GM19372 (cell line): ENCODE measurements around the gene CFAP157.
"Not testable (repeated sequence)": the region's sequence is repeated elsewhere in the genome, so short reads cannot be mapped to it uniquely, and the experiment has no call there.

Experiments
- ATAC-seq: cut with Tn5 transposase; IDR thresholded peaks from one replicate; pipeline ENCODE4 v1.9.1; 2021; ENCODE audit warnings: mild to moderate bottlenecking, low read depth, moderate library complexity; ENCODE audit not compliant: unreplicated experiment

CFAP157 gene

DNA sequence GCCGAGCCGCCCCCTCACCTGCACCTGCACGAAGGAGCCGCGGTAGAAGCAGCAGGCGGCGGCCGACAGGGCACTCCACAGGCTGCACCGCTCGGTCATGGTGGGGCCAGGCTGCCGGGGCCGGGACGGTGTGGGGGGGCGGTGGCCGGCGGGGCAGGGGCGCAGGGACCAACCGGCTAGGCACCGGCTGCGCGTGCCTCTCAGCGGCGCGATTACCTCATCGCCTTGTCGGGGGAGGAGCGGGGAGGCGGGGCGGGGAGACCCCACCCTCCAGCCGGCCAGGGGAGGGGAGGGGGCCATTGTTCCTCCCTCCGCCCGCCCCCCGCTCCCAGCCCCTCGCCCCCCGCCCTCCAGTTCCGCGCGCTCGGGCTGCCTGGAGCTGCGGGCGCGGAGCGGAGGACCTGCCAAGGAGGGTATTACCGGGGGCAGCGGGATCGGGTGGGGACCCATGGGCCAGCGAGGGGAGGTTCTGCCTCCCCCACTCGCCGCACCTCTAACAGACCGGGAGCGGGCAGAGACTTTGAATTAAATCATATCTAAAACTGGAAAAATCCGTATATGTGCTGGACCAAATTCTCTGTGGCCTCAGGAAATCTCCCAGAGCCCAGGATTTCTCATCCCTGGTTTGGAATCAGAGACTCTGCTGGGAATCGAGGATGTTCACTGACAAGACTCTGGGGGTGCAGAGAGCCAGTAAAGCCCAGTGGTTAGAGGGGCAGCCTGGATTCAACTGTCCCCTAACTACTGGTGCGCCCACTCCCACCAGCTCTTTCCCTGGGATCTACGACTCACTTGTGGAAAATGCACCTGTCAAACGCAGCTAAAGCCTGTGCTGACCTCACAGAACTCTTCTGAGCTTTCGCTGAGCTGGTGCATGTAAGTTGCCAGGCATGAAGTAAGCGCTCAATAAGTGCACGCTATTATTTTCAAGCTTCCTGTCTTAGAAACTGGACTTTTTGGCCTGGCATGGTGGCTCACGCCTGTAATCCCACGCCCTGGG is 48.6 kb downstream of the CFAP157 start:
- no peak for ATAC-seq

- no peak for ATAC-seq
These were observed 49.4 kb downstream of the CFAP157 start for GRCh38 chr9:127756233-127756632.

GRCh38 chr9:127756776-127757175 is 50.0 kb downstream of the CFAP157 start:
- not testable (repeated sequence) for ATAC-seq

- no peak for ATAC-seq
These were observed 52.1 kb downstream of the CFAP157 start for GRCh38 chr9:127758843-127759242.

- no peak for ATAC-seq
These were observed 54.3 kb downstream of the CFAP157 start for GRCh38 chr9:127761061-127761460.

GRCh38 chr9:127761491-127761956 is 54.7 kb downstream of the CFAP157 start:
- no peak for ATAC-seq

DNA sequence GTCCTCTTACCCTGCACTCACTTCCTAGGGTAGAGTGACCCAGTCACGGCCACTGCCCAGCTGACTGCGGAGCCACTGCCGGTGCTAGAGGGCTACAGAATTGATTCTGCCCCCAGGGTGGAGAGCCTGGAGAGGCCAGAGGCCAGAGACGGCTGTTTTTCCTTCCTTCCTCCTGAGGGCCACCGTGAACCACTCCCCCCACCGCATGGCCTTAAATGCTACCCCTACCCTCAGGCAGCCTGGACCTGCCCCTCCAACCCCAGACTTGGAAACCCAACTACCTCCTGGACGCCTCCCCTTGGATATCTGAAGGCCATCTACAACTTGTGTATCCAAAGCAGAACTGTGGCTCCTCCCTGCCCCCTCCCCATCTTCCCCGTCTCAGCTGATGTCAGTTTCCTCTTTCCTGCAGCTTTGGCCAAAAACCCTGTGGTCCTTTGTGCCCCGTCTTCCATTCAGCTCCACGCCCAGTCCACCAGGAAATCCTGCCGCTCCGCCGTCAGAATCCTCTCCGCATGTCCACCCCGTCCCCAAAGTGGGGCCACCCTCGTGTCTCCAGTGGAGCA is 55.4 kb downstream of the CFAP157 start:
- ATAC-seq, result no peak

GRCh38 chr9:127763918-127764384 is 57.2 kb downstream of the CFAP157 start:
- ATAC-seq, result no peak

DNA sequence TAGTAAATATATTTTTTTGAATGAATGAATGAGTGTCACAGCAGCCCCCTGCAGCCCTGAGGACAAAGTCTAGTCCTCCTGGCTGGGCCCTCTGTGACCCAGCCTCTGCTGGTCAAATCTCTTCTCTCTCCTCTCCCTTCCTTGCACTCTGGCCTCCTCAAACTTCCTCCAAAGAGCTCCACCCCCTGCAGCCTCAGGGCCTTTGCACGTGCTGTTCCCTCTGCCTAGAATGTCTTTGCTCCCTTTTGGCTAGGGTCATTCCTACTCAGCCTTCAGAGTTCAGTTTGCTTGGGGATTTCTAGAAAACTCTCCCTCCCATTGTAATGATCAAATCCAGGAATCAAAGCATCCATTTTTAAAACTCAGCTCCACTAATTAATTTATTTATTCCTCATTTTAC is 58.6 kb downstream of the CFAP157 start:
- ATAC-seq, result no peak
